Trophoblast cell (in vitro differentiated cells and primary cell): ENCODE results near the gene AFG1L.

Experiments
- DNase-seq, 2 donors: peaks; one replicate each; pipeline ENCODE4 v3.0.0-alpha.2; 2016
- H2AFZ ChIP-seq: 2 replicates; pipeline ENCODE4 v1.6.1; 2013; ENCODE audit warnings: low read length, moderate library complexity, mild to moderate bottlenecking; ENCODE audit not compliant: insufficient read depth, poor library complexity
- H2AK5ac ChIP-seq: 2 replicates; pipeline ENCODE4 v1.6.1; 2013; ENCODE audit warnings: mild to moderate bottlenecking, low read length
- H2BK120ac ChIP-seq: 2 replicates; pipeline ENCODE4 v1.6.1; 2013; ENCODE audit warnings: low read length, mild to moderate bottlenecking, moderate library complexity; ENCODE audit not compliant: insufficient read depth, poor library complexity
- H2BK12ac ChIP-seq: 2 replicates; pipeline ENCODE4 v1.6.1; 2013; ENCODE audit warnings: mild to moderate bottlenecking, low read length, moderate library complexity
- H2BK5ac ChIP-seq: 2 replicates; pipeline ENCODE4 v1.6.1; 2013; ENCODE audit warnings: low read length, low read depth, moderate library complexity, mild to moderate bottlenecking; ENCODE audit not compliant: poor library complexity
- H3K14ac ChIP-seq: 2 replicates; pipeline ENCODE4 v1.6.1; 2013; ENCODE audit warnings: mild to moderate bottlenecking, low read length
- H3K18ac ChIP-seq: 2 replicates; pipeline ENCODE4 v1.6.1; 2013; ENCODE audit warnings: mild to moderate bottlenecking, low read length
- H3K23ac ChIP-seq: 2 replicates; pipeline ENCODE4 v1.6.1; 2013; ENCODE audit warnings: low read length
- H3K27ac ChIP-seq: 2 replicates; pipeline ENCODE4 v1.5.1; 2013; ENCODE audit warnings: low read depth, mild to moderate bottlenecking, inconsistent platforms, low read length, moderate library complexity
- H3K27me3 ChIP-seq: 2 replicates; pipeline ENCODE4 v1.6.1; 2013; ENCODE audit warnings: inconsistent platforms, mild to moderate bottlenecking, low read length, moderate library complexity; ENCODE audit not compliant: insufficient read depth
- H3K36me3 ChIP-seq, 2 experiments: 1 replicate in 1 of 2; 2 replicates in 1 of 2; pipeline ENCODE4 v1.6.1; 2013; ENCODE audit warnings: low read length in 2 of 2, mild to moderate bottlenecking in 2 of 2, moderate library complexity in 1 of 2; ENCODE audit not compliant: insufficient read depth in 2 of 2, control insufficient read depth in 1 of 2
- H3K4ac ChIP-seq: 2 replicates; pipeline ENCODE4 v1.6.1; 2013; ENCODE audit warnings: low read depth, mild to moderate bottlenecking, low read length, moderate library complexity
- H3K4me1 ChIP-seq, 2 experiments: 1 replicate in 1 of 2; 2 replicates in 1 of 2; pipeline ENCODE4 v1.6.1; 2013; ENCODE audit warnings: low read length in 2 of 2, mild to moderate bottlenecking in 2 of 2, moderate library complexity in 1 of 2; ENCODE audit not compliant: insufficient read depth in 2 of 2, control insufficient read depth in 1 of 2
- H3K4me2 ChIP-seq: 2 replicates; pipeline ENCODE4 v1.6.1; 2013; ENCODE audit warnings: inconsistent platforms, mild to moderate bottlenecking, low read length, moderate library complexity
- H3K4me3 ChIP-seq: 2 replicates; pipeline ENCODE4 v1.5.1; 2013; ENCODE audit warnings: mild to moderate bottlenecking, low read depth, low read length, inconsistent platforms
- H3K79me1 ChIP-seq: one replicate; pipeline ENCODE4 v1.6.1; 2013; ENCODE audit warnings: low read length
- H3K79me2 ChIP-seq: 2 replicates; pipeline ENCODE4 v1.6.1; 2013; ENCODE audit warnings: low read length, mild to moderate bottlenecking; ENCODE audit not compliant: control insufficient read depth, insufficient read depth, poor library complexity
- H3K9ac ChIP-seq: 2 replicates; pipeline ENCODE4 v1.6.1; 2013; ENCODE audit warnings: mild to moderate bottlenecking, low read length
- H3K9me3 ChIP-seq: 2 replicates; pipeline ENCODE4 v1.6.1; 2013; ENCODE audit warnings: low read depth, mild to moderate bottlenecking, control low read depth, inconsistent platforms, low read length; ENCODE audit not compliant: insufficient read depth
- H4K12ac ChIP-seq: 2 replicates; pipeline ENCODE4 v1.6.1; 2013; ENCODE audit warnings: low read depth, mild to moderate bottlenecking, low read length, moderate library complexity
- H4K8ac ChIP-seq: 2 replicates; pipeline ENCODE4 v1.6.1; 2013; ENCODE audit warnings: low read depth, mild to moderate bottlenecking, low read length, moderate library complexity
- H4K91ac ChIP-seq: one replicate; pipeline ENCODE4 v1.6.1; 2013; ENCODE audit warnings: low read depth, mild to moderate bottlenecking, low read length, moderate library complexity
- WGBS: extraction: QIAGEN DNeasy Blood & Tissue Kit; methylation state at CpG from one replicate; pipeline ENCODE4 v1.1.7; 2013; ENCODE audit warnings: missing lambda C conversion rate; ENCODE audit not compliant: insufficient read length, insufficient coverage; ENCODE audit errors: extremely low coverage; 5-methylcytosine and 5-hydroxymethylcytosine counted together

The AFG1L gene

GRCh38 chr6:108510461-108511319 lies 215.8 kb downstream of the AFG1L start:
- Histone ChIP-seq H3K4me3 (no peak overlapping the region), H2BK5ac (no peak overlapping the region), H2AK5ac (no peak overlapping the region), H3K9ac (no peak overlapping the region), H3K14ac (no peak overlapping the region), H2BK120ac (no peak overlapping the region), H3K27me3 (no peaks in the 10 kb centered on the region), H2AFZ (no peak overlapping the region), H3K79me2 (no peaks in the 10 kb centered on the region), H4K91ac (no peak overlapping the region), H4K8ac (no peak overlapping the region), H3K23ac (no peak overlapping the region), H2BK12ac (no peak overlapping the region), H3K36me3 (peaks cover 0 to 8% of the 10 kb centered on the region in 2 experiments), H3K27ac (no peak overlapping the region), H3K4ac (no peak overlapping the region), H4K12ac (no peak overlapping the region), H3K4me2 (no peak overlapping the region), H3K9me3 (peaks cover 6% of the 10 kb centered on the region), H3K4me1 (no peaks in the 10 kb centered on the region), H3K79me1 (no peaks in the 10 kb centered on the region), H3K18ac (no peak overlapping the region)
- no peak for DNase-seq
- no CpG with 5 or more reads among the region's 5 CpGs for whole genome bisulfite sequencing

GRCh38 chr6:108518714-108519576 lies 224.1 kb downstream of the AFG1L start:
- no peaks in the 10 kb centered on the region for H3K27me3 ChIP-seq
- no peaks in the 10 kb centered on the region for H3K36me3 ChIP-seq
- no peak overlapping the region for H3K14ac ChIP-seq
- peak in 1 of 2 donors; percentile 60 for DNase-seq
- H3K9ac ChIP-seq: no peak overlapping the region
- no peaks in the 10 kb centered on the region for H3K79me2 ChIP-seq
- no peaks in the 10 kb centered on the region for H3K9me3 ChIP-seq
- no peak overlapping the region for H3K4me3 ChIP-seq
- no peak overlapping the region for H4K12ac ChIP-seq
- H3K4ac ChIP-seq: no peak overlapping the region
- no peak overlapping the region for H3K4me2 ChIP-seq
- no peak overlapping the region for H2AFZ ChIP-seq
- H3K4me1 ChIP-seq: peaks cover 0 to 2% of the 10 kb centered on the region in 2 experiments
- no peak overlapping the region for H2BK120ac ChIP-seq
- H3K79me1 ChIP-seq: no peaks in the 10 kb centered on the region
- H2BK12ac ChIP-seq: no peak overlapping the region
- no peak overlapping the region for H2BK5ac ChIP-seq
- H3K18ac ChIP-seq: no peak overlapping the region
- no peak overlapping the region for H3K27ac ChIP-seq
- no peak overlapping the region for H2AK5ac ChIP-seq
- no peak overlapping the region for H3K23ac ChIP-seq
- H4K8ac ChIP-seq: no peak overlapping the region
- H4K91ac ChIP-seq: no peak overlapping the region
- WGBS: no CpG with 5 or more reads among the region's 5 CpGs

GRCh38 chr6:108521616-108522107 lies 226.8 kb downstream of the AFG1L start:
- no peaks in the 10 kb centered on the region for H3K9me3 ChIP-seq
- H3K4me1 ChIP-seq: peaks cover 0 to 7% of the 10 kb centered on the region in 2 experiments
- no peaks in the 10 kb centered on the region for H3K79me2 ChIP-seq
- H3K4ac ChIP-seq: no peak overlapping the region
- no peak overlapping the region for H4K91ac ChIP-seq
- H3K14ac ChIP-seq: no peak overlapping the region
- H4K12ac ChIP-seq: no peak overlapping the region
- no peaks in the 10 kb centered on the region for H3K36me3 ChIP-seq
- H3K79me1 ChIP-seq: no peaks in the 10 kb centered on the region
- no peak overlapping the region for H3K27ac ChIP-seq
- no peak overlapping the region for H2BK5ac ChIP-seq
- H2BK12ac ChIP-seq: no peak overlapping the region
- no peak overlapping the region for H2AK5ac ChIP-seq
- DNase-seq: no peak
- no peaks in the 10 kb centered on the region for H3K27me3 ChIP-seq
- no peak overlapping the region for H3K18ac ChIP-seq
- no peak overlapping the region for H2BK120ac ChIP-seq
- no peak overlapping the region for H3K23ac ChIP-seq
- H2AFZ ChIP-seq: no peak overlapping the region
- H4K8ac ChIP-seq: no peak overlapping the region
- no peak overlapping the region for H3K4me2 ChIP-seq
- H3K4me3 ChIP-seq: no peak overlapping the region
- no CpG with 5 or more reads among the region's 1 CpG for WGBS
- no peak overlapping the region for H3K9ac ChIP-seq

- no peak overlapping the region for H3K4ac ChIP-seq
- WGBS: 100% methylated on average over 1 of the region's 2 CpGs
These were observed 228.8 kb downstream of the AFG1L start for GRCh38 chr6:108523697-108524096.

More at GRCh38 chr6:108523697-108524096, 228.8 kb downstream of the AFG1L start:
- no peak overlapping the region for H3K4me3 ChIP-seq
- H3K4me1 ChIP-seq: peaks cover 0 to 7% of the 10 kb centered on the region in 2 experiments
- no peak overlapping the region for H2AFZ ChIP-seq
- H3K79me2 ChIP-seq: no peaks in the 10 kb centered on the region
- no peak overlapping the region for H3K27ac ChIP-seq
- no peak overlapping the region for H2BK12ac ChIP-seq
- no peak overlapping the region for H2AK5ac ChIP-seq
- H3K18ac ChIP-seq: no peak overlapping the region
- H3K27me3 ChIP-seq: no peaks in the 10 kb centered on the region
- no peak overlapping the region for H4K12ac ChIP-seq
- no peak overlapping the region for H2BK120ac ChIP-seq
- H4K8ac ChIP-seq: no peak overlapping the region
- H3K9ac ChIP-seq: no peak overlapping the region
- no peak for DNase-seq
- H3K9me3 ChIP-seq: no peaks in the 10 kb centered on the region
- H3K36me3 ChIP-seq: no peaks in the 10 kb centered on the region
- H4K91ac ChIP-seq: no peak overlapping the region
- no peak overlapping the region for H3K14ac ChIP-seq
- no peaks in the 10 kb centered on the region for H3K79me1 ChIP-seq
- no peak overlapping the region for H3K4me2 ChIP-seq
- H2BK5ac ChIP-seq: no peak overlapping the region
- H3K23ac ChIP-seq: no peak overlapping the region
